H1 (cell line): ENCODE data around the gene TMEM45B. TPM values are rescaled to one million over a fixed set of nuclear protein-coding genes. Genes with fewer than 3 reads are reported as not detected.

ENCODE experiments used
- BACH1 ChIP-seq: IDR thresholded peaks from 2 replicates; pipeline ENCODE4 v1.6.1; 2012; ENCODE audit warnings: low read length, improper control_type of control experiment
- CHD7 ChIP-seq: fragments of 300-600 bp; sonication (generic); IDR thresholded peaks from 2 replicates; pipeline ENCODE4 v1.7.1; 2012; ENCODE audit warnings: low read length, moderate library complexity, mild to moderate bottlenecking, inconsistent platforms; ENCODE audit not compliant: insufficient replicate concordance
- EGR1 ChIP-seq: IDR thresholded peaks from 2 replicates; pipeline ENCODE4 v1.6.1; 2011; ENCODE audit warnings: low read depth, low read length, borderline replicate concordance
- POLR2AphosphoS5 ChIP-seq: IDR thresholded peaks from 2 replicates; pipeline ENCODE4 v1.6.1; 2011; ENCODE audit warnings: low read depth, low read length
- RAD21 ChIP-seq, 2 experiments: IDR thresholded peaks in 1 of 2; conservative IDR thresholded peaks in 1 of 2; 2 replicates each; pipeline ENCODE4 v1.6.1; 2011; ENCODE audit warnings: low read depth in 2 of 2, low read length in 2 of 2, improper control_type of control experiment in 1 of 2, inconsistent platforms in 1 of 2, mild to moderate bottlenecking in 1 of 2, moderate library complexity in 1 of 2
- RBBP5 ChIP-seq: IDR thresholded peaks from 2 replicates; pipeline ENCODE4 v1.7.1; 2012; ENCODE audit warnings: low read depth, mild to moderate bottlenecking, inconsistent platforms, low read length, moderate library complexity, borderline replicate concordance
- RFX5 ChIP-seq: IDR thresholded peaks from 2 replicates; pipeline ENCODE4 v1.6.1; 2011; ENCODE audit warnings: low read depth, low read length, improper control_type of control experiment, borderline replicate concordance
- SAP30 ChIP-seq: fragments of 300-600 bp; sonication (generic); IDR thresholded peaks from 2 replicates; pipeline ENCODE4 v1.7.1; 2012; ENCODE audit warnings: low read length, moderate library complexity, mild to moderate bottlenecking, inconsistent platforms; ENCODE audit not compliant: insufficient read depth, insufficient replicate concordance
- SIRT6 ChIP-seq: IDR thresholded peaks from one replicate; pipeline ENCODE4 v1.7.1; 2012; ENCODE audit warnings: low read length, inconsistent platforms
- SP1 ChIP-seq: IDR thresholded peaks from 2 replicates; pipeline ENCODE4 v1.6.1; 2011; ENCODE audit warnings: low read depth, low read length
- SP2 ChIP-seq: IDR thresholded peaks from 2 replicates; pipeline ENCODE4 v1.6.1; 2012; ENCODE audit warnings: mild to moderate bottlenecking, low read length, inconsistent platforms
- SRF ChIP-seq: IDR thresholded peaks from 2 replicates; pipeline ENCODE4 v1.6.1; 2011; ENCODE audit warnings: mild to moderate bottlenecking, low read depth, low read length, moderate library complexity
- TAF7 ChIP-seq: optimal IDR thresholded peaks from 2 replicates; pipeline ENCODE3; 2011; ENCODE audit warnings: low read depth, mild to moderate bottlenecking, inconsistent platforms, low read length, moderate library complexity, borderline replicate concordance
- polyA plus RNA-seq, 7 experiments: library from polyadenylated mRNA; depleted of rRNA in 3 of 7; stranded (reverse) in 5 of 7; unstranded in 2 of 7; fragments of >200 nt in 5 of 7; fragments of 200-250 nt in 2 of 7; gene quantifications; 1 replicate in 5 of 7; 2 replicates in 1 of 7; 4 replicates in 1 of 7; pipeline versions ENCODE4 v1.2.1 to v1.2.3, GENCODE V29; 2011 to 2013; ENCODE audit warnings: missing spikeins in 2 of 7, mixed read lengths in 2 of 7
- total RNA-seq: library from RNA; stranded (reverse); fragmentation: NEBNext Ultra II Directional; extraction: Animal tissue kit (Norgen Biotek cat#: 25700); gene quantifications from 2 replicates; pipeline ENCODE4 v1.2.1, GENCODE V29; 2021

TMEM45B gene
- total and polyA plus RNA-seq, 2 of the 8 experiments (the other 6 are each of a cell fraction or from before 2014, with no cell fraction given) = 0.23 TPM; not detected in 1

GRCh38 chr11:129788278-129788677, 27.4 kb upstream of the TMEM45B start (continued):
- TF ChIP-seq CHD7 = no peak
- TF ChIP-seq BACH1 = no peak
- no peak for TF ChIP-seq SIRT6
- TF ChIP-seq RFX5 = no peak
- TF ChIP-seq EGR1 = no peak
- no peak for TF ChIP-seq SAP30
- no peak for TF ChIP-seq SP1
- no peak for TF ChIP-seq SP2
- TF ChIP-seq POLR2AphosphoS5 = no peak
- TF ChIP-seq TAF7 = no peak
- TF ChIP-seq SRF = no peak
- no peak for TF ChIP-seq RAD21 (IDR thresholded peaks at IDR 0.05 in 1 of 2, conservative IDR thresholded peaks at IDR 0.05 in 1 of 2; ENCODE audit: low read depth in 2 of 2, low read length in 2 of 2)
- no peak for TF ChIP-seq RBBP5
